SH-SY5Y (cell line): ENCODE data around the gene MROH7.

Source experiments
- GATA2 ChIP-seq: IDR thresholded peaks from 2 replicates; pipeline ENCODE4 v1.6.1; 2011; ENCODE audit warnings: mild to moderate bottlenecking, low read depth, low read length
- GATA3 ChIP-seq: IDR thresholded peaks from 2 replicates; pipeline ENCODE4 v1.6.1; 2011; ENCODE audit warnings: low read depth, mild to moderate bottlenecking, low read length, moderate library complexity

Gene MROH7

GRCh38 chr1:54666333-54666732 is 24.7 kb downstream of the MROH7 start:
- TF ChIP-seq GATA2 = no peak
- no peak for TF ChIP-seq GATA3

- no peak for TF ChIP-seq GATA2
- no peak for TF ChIP-seq GATA3
Measured at GRCh38 chr1:54667797-54668196, 26.2 kb downstream of the MROH7 start.

- TF ChIP-seq GATA2 = no peak
- TF ChIP-seq GATA3 = no peak
Measured at GRCh38 chr1:54668567-54668966, 27.0 kb downstream of the MROH7 start.

- TF ChIP-seq GATA3 (no peak), GATA2 (no peak)
Measured at GRCh38 chr1:54671985-54672608, 30.5 kb downstream of the MROH7 start.

GRCh38 chr1:54678776-54679643 is 37.4 kb downstream of the MROH7 start:
- no peak for TF ChIP-seq GATA3
- no peak for TF ChIP-seq GATA2

GRCh38 chr1:54679706-54680105 is 38.1 kb downstream of the MROH7 start:
- TF ChIP-seq GATA3 (no peak), GATA2 (no peak)

- TF ChIP-seq GATA3 = no peak
- no peak for TF ChIP-seq GATA2
Measured at GRCh38 chr1:54680387-54680786, 38.8 kb downstream of the MROH7 start.

GRCh38 chr1:54681358-54681757 is 39.8 kb downstream of the MROH7 start:
- TF ChIP-seq GATA2 (no peak), GATA3 (no peak)

GRCh38 chr1:54683453-54683852 is 41.9 kb downstream of the MROH7 start:
- TF ChIP-seq GATA3 = no peak
- no peak for TF ChIP-seq GATA2

- TF ChIP-seq GATA3 (no peak), GATA2 (no peak)
Measured at GRCh38 chr1:54685335-54685905, 43.8 kb downstream of the MROH7 start.

- TF ChIP-seq GATA3 = no peak
- TF ChIP-seq GATA2 = no peak
Measured at GRCh38 chr1:54686155-54686554, 44.6 kb downstream of the MROH7 start.

- TF ChIP-seq GATA3 = no peak
- no peak for TF ChIP-seq GATA2
Measured at GRCh38 chr1:54694771-54695170, 53.2 kb downstream of the MROH7 start.

- TF ChIP-seq GATA2 = no peak
- TF ChIP-seq GATA3 = no peak
Measured at GRCh38 chr1:54695221-54695620, 53.6 kb downstream of the MROH7 start.

- TF ChIP-seq GATA2 (no peak), GATA3 (no peak)
Measured at GRCh38 chr1:54695764-54696163, 54.2 kb downstream of the MROH7 start.

GRCh38 chr1:54696262-54696661 is 54.7 kb downstream of the MROH7 start:
- TF ChIP-seq GATA2 (no peak), GATA3 (no peak)
